K562 (cell line): ENCODE data around the gene AFDN. TPM values are rescaled to one million over a fixed set of nuclear protein-coding genes. Genes with fewer than 3 reads are reported as not detected.

Source experiments
- ATAC-seq: fragments of 200-7000 bp; cut with Tn5 transposase; 3 replicates; pipeline ENCODE4 v1.9.1; 2020; ENCODE audit warnings: moderate library complexity
- BruUV-seq: library from RNA; stranded (reverse); fragments of 400-500 nt; replicated peaks from 2 replicates; lab custom pipeline; 2021; lab: Mats Ljungman, UMichigan
- CTCF ChIA-PET: fragments of 300-600 bp; formaldehyde crosslinking; extraction: SDS; loops from one replicate; lab custom pipeline; 2021; ENCODE audit warnings: low intra/inter-chr PET ratio; lab: Yijun Ruan, JAX
- POLR2A ChIA-PET: fragments of 300-600, 350-650 bp; sonication (Branson Sonifier 250); formaldehyde crosslinking; extraction: SDS; loops from one replicate; lab custom pipeline; 2021; ENCODE audit warnings: antibody characterized with exemption, inconsistent platforms; lab: Yijun Ruan, JAX
- DNase-seq, 4 experiments: peaks; one replicate each; pipeline versions ENCODE4 v3.0.0 to v3.0.0-alpha.2; 2011 to 2018; ENCODE audit warnings: low spot score in 3 of 4, mixed read lengths in 3 of 4; ENCODE audit errors: extremely low read depth in 1 of 4
- FAIRE-seq: peaks from 2 replicates; lab custom pipeline; 2011; peaks lifted over from hg19 to GRCh38; lab: Jason Lieb, UNC
- H2AFZ ChIP-seq: 2 replicates; pipeline ENCODE4 v1.6.0; 2011; ENCODE audit warnings: low read depth, low read length, control low read depth, inconsistent platforms
- H3K27ac ChIP-seq: fragments of 200-600 bp; 3 replicates; pipeline ENCODE4 v1.8.0; 2011; ENCODE audit warnings: low read depth, mild to moderate bottlenecking, control low read depth, inconsistent platforms, low read length, moderate library complexity, mixed read lengths; ENCODE audit errors: extremely low read depth
- H3K27me3 ChIP-seq, 2 experiments: fragments of 300-600 bp in 1 of 2; 2 replicates in 1 of 2; 3 replicates in 1 of 2; pipeline versions ENCODE4 v1.6.0 to v1.8.0; 2011; ENCODE audit warnings: inconsistent platforms in 2 of 2, low read length in 2 of 2, mild to moderate bottlenecking in 1 of 2, mixed read lengths in 1 of 2, moderate library complexity in 1 of 2; ENCODE audit not compliant: control insufficient read depth in 2 of 2, insufficient read depth in 2 of 2
- H3K36me3 ChIP-seq: fragments of 300-600 bp; 3 replicates; pipeline ENCODE4 v1.8.0; 2011; ENCODE audit warnings: mild to moderate bottlenecking, low read length, inconsistent platforms; ENCODE audit not compliant: control insufficient read depth, insufficient read depth
- H3K4me1 ChIP-seq, 2 experiments: fragments of 200-600 bp in 1 of 2; replicated peaks in 1 of 2; 2 replicates in 1 of 2; 3 replicates in 1 of 2; pipeline versions ENCODE4 v1.5.1 to v1.8.0; 2011; ENCODE audit warnings: inconsistent platforms in 2 of 2, low read length in 2 of 2, mild to moderate bottlenecking in 1 of 2, mixed read lengths in 1 of 2, moderate library complexity in 1 of 2; ENCODE audit not compliant: control insufficient read depth in 2 of 2, insufficient read depth in 2 of 2
- H3K4me2 ChIP-seq: 2 replicates; pipeline ENCODE4 v1.6.1; 2011; ENCODE audit warnings: low read length, control low read depth, inconsistent platforms, mixed read lengths; ENCODE audit not compliant: insufficient read depth
- H3K4me3 ChIP-seq: fragments of 200-600 bp; sonication (generic), shearing (Covaris generic); 2 replicates; pipeline ENCODE4 v1.5.1; 2016; ENCODE audit warnings: control low read depth, inconsistent platforms
- H3K79me2 ChIP-seq: fragments of 200-600 bp; 3 replicates; pipeline ENCODE4 v1.8.0; 2011; ENCODE audit warnings: low read length, inconsistent platforms; ENCODE audit not compliant: control insufficient read depth, insufficient read depth
- H3K9ac ChIP-seq, 2 experiments: 2 replicates each; pipeline versions ENCODE4 v1.6.0 to v1.6.1; 2011; ENCODE audit warnings: low read depth in 2 of 2, low read length in 2 of 2, control low read depth in 1 of 2, inconsistent platforms in 1 of 2, mild to moderate bottlenecking in 1 of 2, mixed read lengths in 1 of 2; ENCODE audit not compliant: insufficient read depth in 1 of 2
- H3K9me1 ChIP-seq: one replicate; pipeline ENCODE4 v1.6.0; 2011; ENCODE audit warnings: inconsistent platforms, mild to moderate bottlenecking, low read length, moderate library complexity; ENCODE audit not compliant: control insufficient read depth, insufficient read depth
- H3K9me3 ChIP-seq: replicated peaks from 2 replicates; pipeline ENCODE4 v1.5.1; 2011; ENCODE audit warnings: low read depth, low read length, inconsistent platforms; ENCODE audit not compliant: control insufficient read depth, insufficient read depth
- H4K20me1 ChIP-seq: replicated peaks from 2 replicates; pipeline ENCODE4 v1.6.1; 2011; ENCODE audit warnings: low read length, inconsistent platforms, mixed read lengths; ENCODE audit not compliant: control insufficient read depth, insufficient read depth
- ARID1B ChIP-seq: fragments of 450-650 bp; IDR thresholded peaks from 2 replicates; pipeline ENCODE4 v1.6.1; 2016; ENCODE audit warnings: antibody characterized with exemption, mild to moderate bottlenecking, inconsistent platforms
- ARNT ChIP-seq, 2 experiments: fragments of 450-650 bp; IDR thresholded peaks; 2 replicates each; pipeline ENCODE4 v1.6.1; 2016; ENCODE audit warnings: mild to moderate bottlenecking in 1 of 2
- CTBP1 ChIP-seq: fragments of 450-650 bp; IDR thresholded peaks from 2 replicates; pipeline ENCODE4 v1.6.1; 2016; ENCODE audit warnings: borderline replicate concordance
- NCOA4 ChIP-seq: fragments of 450-650 bp; IDR thresholded peaks from 2 replicates; pipeline ENCODE4 v1.6.1; 2018; ENCODE audit warnings: mild to moderate bottlenecking; ENCODE audit not compliant: partially characterized antibody
- RBM15 ChIP-seq: fragments of 200-400 bp; formaldehyde crosslinking; IDR thresholded peaks from 2 replicates; pipeline ENCODE4 v1.6.1; 2018; ENCODE audit warnings: mild to moderate bottlenecking, low read length, moderate library complexity; ENCODE audit not compliant: insufficient read depth
- RHOXF2B ChIP-seq: fragments of 250-450 bp; sonication (Bioruptor Pico); conservative IDR thresholded peaks from 2 replicates; pipeline ENCODE4 v1.5.1; 2021
- SLC30A9 ChIP-seq: fragments of 250-450 bp; sonication (Bioruptor Pico); IDR thresholded peaks from 2 replicates; pipeline ENCODE4 v1.8.0; 2022; ENCODE audit warnings: mild to moderate bottlenecking, moderate library complexity
- SMAD2 ChIP-seq: fragments of 150-350 bp; IDR thresholded peaks from 2 replicates; pipeline ENCODE4 v1.6.1; 2014; ENCODE audit warnings: low read depth, mild to moderate bottlenecking, low read length
- SP1 ChIP-seq: sonication (generic); formaldehyde crosslinking; IDR thresholded peaks from 2 replicates; pipeline ENCODE4 v1.8.1; 2022; ENCODE audit warnings: mild to moderate bottlenecking, missing genetic modification reagents
- ZBTB33 ChIP-seq: sonication (generic); formaldehyde crosslinking; IDR thresholded peaks from 2 replicates; pipeline ENCODE4 v1.8.1; 2023; ENCODE audit warnings: mild to moderate bottlenecking, missing genetic modification reagents
- WGBS: fragments of 100-300 bp; shearing (Covaris generic); methylation state at CpG from one replicate; pipeline ENCODE4 v1.1.6; 2016; ENCODE audit warnings: low coverage, mixed read lengths; ENCODE audit not compliant: insufficient coverage; ENCODE audit errors: missing lambda C conversion rate; 5-methylcytosine and 5-hydroxymethylcytosine counted together
- in situ Hi-C: fragments of 300-500 bp; cut with MboI; formaldehyde crosslinking; loops from 4 replicates; pipeline ENCODE4 v1.15.0; 2018; ENCODE audit warnings: inconsistent platforms, mixed read lengths
- intact Hi-C: fragments of 100-400 bp; cut with micrococcal nuclease; formaldehyde crosslinking; loops from 2 replicates; pipeline ENCODE4 v1.14.2; 2022
- polyA plus RNA-seq, 8 experiments: library from polyadenylated mRNA; depleted of rRNA in 4 of 8; stranded (reverse) in 5 of 8; unstranded in 3 of 8; fragments of >200 nt; fragmentation: Nextera tagmentation in 2 of 8; fragmentation: Illumina TruSeq in 1 of 8; extraction: Ambion mirVana in 2 of 8; extraction: Trizol in 1 of 8; gene quantifications; 2 replicates each; pipeline versions ENCODE4 v1.2.1 to v1.2.3, GENCODE V29; 2011 to 2014; ENCODE audit warnings: inconsistent platforms in 1 of 8, missing spikeins in 1 of 8
- total RNA-seq, 7 experiments: library from RNA; depleted of rRNA in 6 of 7; stranded (reverse); fragments of >200 nt in 6 of 7; fragmentation: Illumina TruSeq in 2 of 7; extraction: Trizol in 2 of 7; gene quantifications; 2 replicates each; pipeline versions ENCODE4 v1.2.1 to v1.2.3, GENCODE V29; 2011 to 2021; ENCODE audit warnings: low replicate concordance in 1 of 7
- TF ChIP-seq, protein P1 (sequence below): fragments of 250-450 bp; sonication (Bioruptor Pico); IDR thresholded peaks from 2 replicates; pipeline ENCODE4 v1.4.0; 2020
- TF ChIP-seq, protein P2 (sequence below): sonication (generic); formaldehyde crosslinking; IDR thresholded peaks from 2 replicates; pipeline ENCODE4 v1.8.1; 2023; ENCODE audit warnings: mild to moderate bottlenecking, missing genetic modification reagents, moderate library complexity
- TF ChIP-seq, protein P3 (sequence below), 2 experiments: fragments of 450-650 bp; conservative IDR thresholded peaks; 2 replicates each; pipeline ENCODE4 v1.6.1; 2017; ENCODE audit warnings: mild to moderate bottlenecking in 2 of 2, moderate library complexity in 2 of 2

The AFDN gene
- total and polyA plus RNA-seq, 9 of the 15 experiments (the other 6 are each of a cell fraction or from before 2014, with no cell fraction given) = 7.2 to 129 (median 105) TPM

GRCh38 chr6:167987396-167988153, 160.9 kb downstream of the AFDN start:
- peaks cover 4% of the 10 kb centered on the region for H3K9me1 ChIP-seq
- H3K9me3 ChIP-seq = no peaks in the 10 kb centered on the region
- no peak overlapping the region for H2AFZ ChIP-seq
- DNase-seq (no peak), ATAC-seq (no peak), FAIRE-seq (no peak)
- in situ Hi-C loops (no loop called here), intact Hi-C loops (no loop called here)
- H3K79me2 ChIP-seq = no peaks in the 10 kb centered on the region
- no peak overlapping the region for H3K9ac ChIP-seq
- H3K4me1 ChIP-seq = peaks cover 0 to 32% of the 10 kb centered on the region in 2 experiments; a peak in 1 of 5 replicates
- BruUV-seq = no TSS peak
- no peak for TF ChIP-seq ARID1B
- TF ChIP-seq, protein P1, sequence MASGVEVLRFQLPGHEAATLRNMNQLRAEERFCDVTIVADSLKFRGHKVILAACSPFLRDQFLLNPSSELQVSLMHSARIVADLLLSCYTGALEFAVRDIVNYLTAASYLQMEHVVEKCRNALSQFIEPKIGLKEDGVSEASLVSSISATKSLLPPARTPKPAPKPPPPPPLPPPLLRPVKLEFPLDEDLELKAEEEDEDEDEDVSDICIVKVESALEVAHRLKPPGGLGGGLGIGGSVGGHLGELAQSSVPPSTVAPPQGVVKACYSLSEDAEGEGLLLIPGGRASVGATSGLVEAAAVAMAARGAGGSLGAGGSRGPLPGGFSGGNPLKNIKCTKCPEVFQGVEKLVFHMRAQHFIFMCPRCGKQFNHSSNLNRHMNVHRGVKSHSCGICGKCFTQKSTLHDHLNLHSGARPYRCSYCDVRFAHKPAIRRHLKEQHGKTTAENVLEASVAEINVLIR = no peak
- TF ChIP-seq CTBP1 = no peak
- TF ChIP-seq, protein P2, sequence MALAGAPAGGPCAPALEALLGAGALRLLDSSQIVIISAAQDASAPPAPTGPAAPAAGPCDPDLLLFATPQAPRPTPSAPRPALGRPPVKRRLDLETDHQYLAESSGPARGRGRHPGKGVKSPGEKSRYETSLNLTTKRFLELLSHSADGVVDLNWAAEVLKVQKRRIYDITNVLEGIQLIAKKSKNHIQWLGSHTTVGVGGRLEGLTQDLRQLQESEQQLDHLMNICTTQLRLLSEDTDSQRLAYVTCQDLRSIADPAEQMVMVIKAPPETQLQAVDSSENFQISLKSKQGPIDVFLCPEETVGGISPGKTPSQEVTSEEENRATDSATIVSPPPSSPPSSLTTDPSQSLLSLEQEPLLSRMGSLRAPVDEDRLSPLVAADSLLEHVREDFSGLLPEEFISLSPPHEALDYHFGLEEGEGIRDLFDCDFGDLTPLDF (CRISPR knock-in tag) = no peak
- TF ChIP-seq SLC30A9 (CRISPR knock-in tag) = no peak
- no peak for TF ChIP-seq RHOXF2B
- TF ChIP-seq, protein P3, sequence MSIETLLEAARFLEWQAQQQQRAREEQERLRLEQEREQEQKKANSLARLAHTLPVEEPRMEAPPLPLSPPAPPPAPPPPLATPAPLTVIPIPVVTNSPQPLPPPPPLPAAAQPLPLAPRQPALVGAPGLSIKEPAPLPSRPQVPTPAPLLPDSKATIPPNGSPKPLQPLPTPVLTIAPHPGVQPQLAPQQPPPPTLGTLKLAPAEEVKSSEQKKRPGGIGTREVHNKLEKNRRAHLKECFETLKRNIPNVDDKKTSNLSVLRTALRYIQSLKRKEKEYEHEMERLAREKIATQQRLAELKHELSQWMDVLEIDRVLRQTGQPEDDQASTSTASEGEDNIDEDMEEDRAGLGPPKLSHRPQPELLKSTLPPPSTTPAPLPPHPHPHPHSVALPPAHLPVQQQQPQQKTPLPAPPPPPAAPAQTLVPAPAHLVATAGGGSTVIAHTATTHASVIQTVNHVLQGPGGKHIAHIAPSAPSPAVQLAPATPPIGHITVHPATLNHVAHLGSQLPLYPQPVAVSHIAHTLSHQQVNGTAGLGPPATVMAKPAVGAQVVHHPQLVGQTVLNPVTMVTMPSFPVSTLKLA (conservative IDR thresholded peaks at IDR 0.05) = no peak
- no peak for TF ChIP-seq NCOA4
- no peak for TF ChIP-seq SMAD2
- TF ChIP-seq RBM15 = no peak
- TF ChIP-seq ZBTB33 (CRISPR knock-in tag) = no peak
- no peak for TF ChIP-seq ARNT (IDR thresholded peaks at IDR 0.05)
- TF ChIP-seq SP1 (CRISPR knock-in tag) = no peak
- ChIA-PET POLR2A (no interaction called here), CTCF (no interaction called here)
- H4K20me1 ChIP-seq = peaks cover 4% of the 10 kb centered on the region; the same call in 1 of the 2 replicates
- H3K27ac ChIP-seq = no peak overlapping the region
- no peaks in the 10 kb centered on the region for H3K36me3 ChIP-seq
- H3K4me2 ChIP-seq = no peak overlapping the region
- H3K4me3 ChIP-seq = no peak overlapping the region
- WGBS = 11% methylated on average over 35 of the region's 35 CpGs
- H3K27me3 ChIP-seq = peaks cover 72 to 77% of the 10 kb centered on the region in 2 experiments
